Neural cell (in vitro differentiated cells): Measurements from ENCODE around the gene FAM240A.

ENCODE experiments used
- CTCF ChIP-seq: fragments of 450-650 bp; IDR thresholded peaks from 2 replicates; pipeline ENCODE4 v1.5.1; 2014; ENCODE audit warnings: antibody characterized with exemption, mild to moderate bottlenecking, moderate library complexity; ENCODE audit not compliant: poor library complexity, severe bottlenecking
- EP300 ChIP-seq: fragments of 450-650 bp; conservative IDR thresholded peaks from 2 replicates; pipeline ENCODE4 v1.6.1; 2014; ENCODE audit warnings: antibody characterized with exemption, mild to moderate bottlenecking, moderate library complexity; ENCODE audit not compliant: poor library complexity, severe bottlenecking
- EZH2 ChIP-seq: fragments of 200-600, 300-800 bp; shearing (Covaris generic), sonication (generic); IDR thresholded peaks from 2 replicates; pipeline ENCODE4 v1.6.1; 2014; ENCODE audit warnings: antibody characterized with exemption, low read length, borderline replicate concordance, mild to moderate bottlenecking; ENCODE audit not compliant: insufficient read depth, poor library complexity, severe bottlenecking
- POLR2AphosphoS5 ChIP-seq: IDR thresholded peaks from 2 replicates; pipeline ENCODE4 v1.6.1; 2012
- RAD21 ChIP-seq: fragments of 450-650 bp; conservative IDR thresholded peaks from 2 replicates; pipeline ENCODE4 v1.6.1; 2014; ENCODE audit warnings: antibody characterized with exemption, mild to moderate bottlenecking, moderate library complexity
- REST ChIP-seq: IDR thresholded peaks from 2 replicates; pipeline ENCODE4 v1.6.1; 2012; ENCODE audit warnings: borderline replicate concordance
- TAF1 ChIP-seq: IDR thresholded peaks from 2 replicates; pipeline ENCODE4 v1.6.1; 2012; ENCODE audit warnings: low read depth

GRCh38 chr3:46664971-46665762, 52.8 kb downstream of the FAM240A start:
- TF ChIP-seq REST (no peak), CTCF (no peak), POLR2AphosphoS5 (no peak), EZH2 (no peak), RAD21 (no peak), TAF1 (no peak), EP300 (no peak)
